Right lung (tissue), 5 donors: ENCODE data around the gene TOX2. TPM values are rescaled to one million over a fixed set of nuclear protein-coding genes. Genes with fewer than 3 reads are reported as not detected.

Experiments
- DNase-seq, 2 donors: peaks; one replicate each; pipeline ENCODE4 v3.0.0-alpha.2; 2013
- polyA plus RNA-seq, 5 donors: library from polyadenylated mRNA; unstranded; fragments of 120-200 nt; gene quantifications; one replicate each; pipeline versions ENCODE4 v1.2.1 to v1.2.3, GENCODE V29; 2013; ENCODE audit warnings: inconsistent platforms in 1 of 5, low replicate concordance in 1 of 5; ENCODE audit not compliant: insufficient read length in 5 of 5, insufficient read depth in 1 of 5

The TOX2 gene
- polyA plus RNA-seq, 5 donors: 31.7 to 69.8 (median 44.1) TPM

- no peak for DNase-seq
Observed at GRCh38 chr20:43938017-43938655, 23.5 kb downstream of the TOX2 start.

GRCh38 chr20:43938932-43939761 is 24.5 kb downstream of the TOX2 start:
- peak; percentile 89 to 92 for DNase-seq

GRCh38 chr20:43939762-43940121 is 25.1 kb downstream of the TOX2 start:
- DNase-seq: no peak

GRCh38 chr20:43940518-43941225 is 26.0 kb downstream of the TOX2 start:
- DNase-seq: no peak

GRCh38 chr20:43941476-43942200 is 27.0 kb downstream of the TOX2 start:
- DNase-seq: no peak

- DNase-seq: no peak
Observed at GRCh38 chr20:43942201-43942590, 27.5 kb downstream of the TOX2 start.

- no peak for DNase-seq
Observed at GRCh38 chr20:43942667-43943285, 28.1 kb downstream of the TOX2 start.

- no peak for DNase-seq
Observed at GRCh38 chr20:43943725-43944124, 29.1 kb downstream of the TOX2 start.

GRCh38 chr20:43944653-43945235 is 30.1 kb downstream of the TOX2 start:
- DNase-seq: no peak

GRCh38 chr20:43945391-43946205 is 30.9 kb downstream of the TOX2 start:
- DNase-seq: no peak

- DNase-seq: no peak
Observed at GRCh38 chr20:43946206-43946491, 31.5 kb downstream of the TOX2 start.

GRCh38 chr20:43946659-43947315 is 32.1 kb downstream of the TOX2 start:
- no peak for DNase-seq

GRCh38 chr20:43947316-43947710 is 32.7 kb downstream of the TOX2 start:
- no peak for DNase-seq

GRCh38 chr20:43948455-43948854 is 33.8 kb downstream of the TOX2 start:
- DNase-seq: no peak

- DNase-seq: no peak
Observed at GRCh38 chr20:43949248-43949647, 34.6 kb downstream of the TOX2 start.

GRCh38 chr20:43949741-43950618 is 35.3 kb downstream of the TOX2 start:
- no peak for DNase-seq

GRCh38 chr20:43953919-43954592 is 39.4 kb downstream of the TOX2 start:
- no peak for DNase-seq

- DNase-seq: no peak
Observed at GRCh38 chr20:43954704-43955061, 40.0 kb downstream of the TOX2 start.
